H54 (cell line): ENCODE results near the gene BLID.

ENCODE experiments used
- DNase-seq: peaks from one replicate; pipeline ENCODE4 v3.0.0; 2011; ENCODE audit warnings: low spot score, mixed read lengths; ENCODE audit not compliant: insufficient read length
- FAIRE-seq: peaks from 3 replicates; lab custom pipeline; 2011; peaks lifted over from hg19 to GRCh38; lab: Jason Lieb, UNC
- POLR2A ChIP-seq: IDR thresholded peaks from 2 replicates; pipeline ENCODE4 v1.6.1; 2011; ENCODE audit warnings: low read depth, mild to moderate bottlenecking, low read length

The BLID gene

DNA sequence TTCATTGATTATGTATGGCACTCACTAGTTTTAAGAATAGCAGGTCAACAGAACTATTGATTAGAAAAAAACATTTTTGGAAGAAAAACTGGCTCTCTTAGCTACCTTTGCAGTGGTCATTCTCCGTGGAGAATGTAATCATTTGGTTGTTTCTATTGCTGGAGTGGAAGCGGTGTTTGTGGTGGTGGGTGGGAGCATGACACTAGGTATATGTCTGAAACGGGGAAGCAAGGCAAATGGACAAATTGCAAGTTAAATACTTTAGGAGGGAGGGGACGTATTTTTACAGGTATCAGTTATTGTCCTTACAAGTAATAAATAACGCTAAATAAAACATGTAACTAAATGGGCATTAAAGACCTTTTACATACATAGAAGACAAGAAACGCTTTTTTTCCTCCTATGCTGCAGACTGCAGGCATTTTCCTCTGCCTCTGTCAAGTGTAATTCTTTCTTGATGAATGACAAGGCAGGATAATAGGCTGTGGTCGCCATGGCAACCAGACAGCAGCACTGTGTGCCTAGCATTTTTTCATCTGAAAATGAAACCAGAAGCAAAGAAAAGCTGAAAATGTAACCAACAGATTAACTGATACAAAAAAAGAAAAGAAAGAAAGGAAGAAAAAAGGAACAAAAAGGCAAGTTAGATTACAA, 46.2 kb downstream of the BLID start:
- no peak for TF ChIP-seq POLR2A
- no peak for FAIRE-seq
- DNase-seq: no peak

DNA sequence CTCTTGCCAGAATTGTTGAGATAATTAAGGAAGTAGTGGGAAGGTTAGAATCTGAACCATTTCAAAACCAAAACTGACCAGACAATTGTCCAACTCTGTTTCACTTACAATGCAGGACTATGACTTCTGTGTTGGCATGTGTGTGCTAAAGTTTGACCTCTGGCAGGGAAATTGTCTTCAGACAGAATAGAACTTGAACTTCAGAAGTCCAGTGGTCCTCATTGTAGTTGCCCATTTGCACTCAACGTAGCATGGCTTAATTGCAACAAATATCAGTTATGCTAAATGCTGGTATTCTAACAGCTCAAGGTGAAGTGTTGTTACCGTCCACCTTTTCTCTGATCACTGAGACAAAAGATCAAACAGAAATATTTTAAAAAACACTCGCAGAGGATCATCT, 47.2 kb downstream of the BLID start:
- DNase-seq: no peak
- no peak for FAIRE-seq
- TF ChIP-seq POLR2A: no peak

- DNase-seq: no peak
- TF ChIP-seq POLR2A: no peak
- no peak for FAIRE-seq
Observed at GRCh38 chr11:122068141-122068540, 47.9 kb downstream of the BLID start.
